A673 (cell line): ENCODE results near the gene PAAF1.
"Not testable (repeated sequence)": the region's sequence is repeated elsewhere in the genome, so short reads cannot be mapped to it uniquely, and the experiment has no call there.

Experiments used
- CTCF ChIP-seq: fragments of 300-800, 200-600 bp; sonication (generic); conservative IDR thresholded peaks from 2 replicates; pipeline ENCODE4 v1.5.1; 2017; ENCODE audit warnings: low read depth, mild to moderate bottlenecking, antibody characterized with exemption, low read length, moderate library complexity, mixed read lengths
- EZH2 ChIP-seq: fragments of 200-600 bp; sonication (generic); IDR thresholded peaks from 2 replicates; pipeline ENCODE4 v1.6.1; 2017; ENCODE audit warnings: borderline replicate concordance, low read depth, mild to moderate bottlenecking, mixed read lengths, antibody characterized with exemption, low read length; ENCODE audit not compliant: poor library complexity, severe bottlenecking

- not testable (repeated sequence) for TF ChIP-seq CTCF, EZH2
These were observed 3.6 kb downstream of the PAAF1 start for GRCh38 chr11:73880449-73880848.
